Right renal cortex interstitium (tissue), 3 donors: Measurements from ENCODE around the gene FABP3. TPM values are rescaled to one million over a fixed set of nuclear protein-coding genes. Genes with fewer than 3 reads are reported as not detected.
A peak's percentile ranks its signal among the peaks of the same experiment; 100 is the strongest.

Experiments used
- DNase-seq, 3 donors: peaks; one replicate each; pipeline ENCODE4 v3.0.0-alpha.2; 2013; ENCODE audit warnings: low read depth in 3 of 3, low spot score in 2 of 3
- polyA plus RNA-seq, 3 donors: library from polyadenylated mRNA; unstranded; fragments of 120-200 nt; gene quantifications; one replicate each; pipeline ENCODE4 v1.2.1, GENCODE V29; 2013; ENCODE audit not compliant: insufficient read length in 3 of 3

FABP3 gene
- 10 to 100 TPM; 77.2 to 91.3 (median 87.8) TPM for polyA plus RNA-seq

DNA sequence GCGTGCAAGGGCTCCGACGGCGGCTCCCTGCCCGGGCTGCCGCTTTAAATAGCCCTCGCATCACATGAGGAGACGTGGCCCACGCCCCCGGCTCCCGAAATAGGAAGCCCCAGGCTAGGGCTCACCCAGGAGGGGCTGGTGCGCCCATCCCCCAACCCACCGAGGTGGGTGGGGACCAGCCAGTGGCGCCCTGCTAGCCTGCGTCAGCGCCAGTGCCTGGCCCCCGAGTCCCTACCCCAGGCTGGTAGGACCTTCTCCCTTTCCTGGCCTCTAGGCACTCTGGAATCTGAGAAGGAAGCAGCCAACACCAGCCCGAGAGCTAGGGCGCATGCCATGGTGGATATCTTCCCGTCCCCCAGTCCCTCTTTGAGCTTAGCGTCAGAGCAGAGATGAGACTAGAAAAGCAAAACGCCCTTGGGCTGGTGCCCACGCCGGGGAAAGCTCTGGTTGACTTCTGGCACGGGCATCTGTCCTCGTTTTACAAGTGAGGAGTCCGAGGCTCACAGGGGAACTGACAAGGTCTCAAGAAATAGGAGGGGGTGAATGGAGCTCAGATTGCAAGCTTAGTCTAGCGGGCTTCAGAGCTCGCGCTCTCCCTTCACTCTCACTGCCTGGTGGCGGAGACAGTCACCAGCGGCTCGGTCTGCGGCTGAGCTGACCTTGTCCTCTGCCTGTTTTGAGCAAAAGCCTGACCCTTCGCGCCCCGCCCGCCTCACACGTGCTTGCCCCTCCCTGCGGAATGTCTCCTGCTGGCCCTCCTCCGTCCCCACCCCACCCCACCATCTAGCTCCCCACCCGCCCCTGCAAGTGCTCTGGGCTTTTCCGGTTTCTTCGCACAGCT lies at the start of gene FABP3:
Gene FABP3 (minus strand): TSS at position 21 of the 841 bp plus-strand sequence. CDS start 62 bp downstream, outside the sequence.
- peak in 1 of 3 donors; percentile 65 for DNase-seq

DNA sequence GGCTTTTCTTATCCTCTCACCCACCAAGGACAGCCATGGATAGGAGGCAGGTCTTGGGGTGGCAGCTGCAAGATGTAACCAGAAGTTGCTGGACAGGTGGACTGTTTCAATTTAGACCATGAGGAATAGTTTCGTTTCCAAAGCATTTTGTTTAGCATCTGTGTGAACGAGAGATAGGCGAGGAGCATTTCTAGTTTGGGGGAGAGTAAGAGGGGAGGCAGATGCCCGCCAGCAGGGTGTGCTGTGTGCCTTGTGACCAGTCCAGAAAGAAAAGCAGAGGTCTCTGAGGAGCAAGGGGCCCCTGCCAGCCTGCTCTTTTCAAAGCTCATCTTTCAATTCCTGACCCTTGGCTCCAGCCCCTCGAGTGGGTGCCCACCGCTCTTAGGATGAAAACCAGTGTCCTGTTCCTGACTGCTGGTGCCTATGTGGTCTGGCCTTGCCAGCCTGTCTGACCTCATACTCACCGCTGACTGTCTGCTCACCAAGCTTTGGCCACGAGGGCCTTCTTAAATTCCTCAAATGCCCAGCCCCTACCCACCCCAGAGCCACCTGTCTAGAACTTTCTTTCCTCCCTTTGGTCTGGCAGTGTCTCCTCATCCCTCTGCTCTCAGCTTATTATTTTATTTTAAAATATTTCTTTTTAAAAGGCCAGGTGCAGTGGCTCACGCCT lies 48.6 kb upstream of the FABP3 start:
- no peak for DNase-seq

DNA sequence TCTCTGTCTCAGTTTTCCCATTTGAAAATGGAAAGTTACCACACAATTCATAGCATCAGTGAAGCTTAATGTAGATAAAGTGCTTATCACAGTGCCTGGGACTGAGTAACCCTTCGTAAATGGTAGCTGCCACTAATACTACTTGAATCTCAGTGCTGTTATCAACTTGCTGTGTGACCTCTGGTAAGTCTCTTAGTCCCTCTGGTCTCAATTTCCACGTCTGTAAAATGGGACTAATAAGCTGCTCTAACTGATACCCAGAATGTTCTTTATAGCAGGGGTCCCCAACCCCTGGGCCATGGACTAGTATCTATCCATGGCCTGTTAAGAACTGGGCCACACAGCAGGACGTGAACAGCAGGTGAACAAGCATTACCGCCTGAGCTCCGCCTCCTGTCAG lies 47.8 kb upstream of the FABP3 start:
- no peak for DNase-seq

DNA sequence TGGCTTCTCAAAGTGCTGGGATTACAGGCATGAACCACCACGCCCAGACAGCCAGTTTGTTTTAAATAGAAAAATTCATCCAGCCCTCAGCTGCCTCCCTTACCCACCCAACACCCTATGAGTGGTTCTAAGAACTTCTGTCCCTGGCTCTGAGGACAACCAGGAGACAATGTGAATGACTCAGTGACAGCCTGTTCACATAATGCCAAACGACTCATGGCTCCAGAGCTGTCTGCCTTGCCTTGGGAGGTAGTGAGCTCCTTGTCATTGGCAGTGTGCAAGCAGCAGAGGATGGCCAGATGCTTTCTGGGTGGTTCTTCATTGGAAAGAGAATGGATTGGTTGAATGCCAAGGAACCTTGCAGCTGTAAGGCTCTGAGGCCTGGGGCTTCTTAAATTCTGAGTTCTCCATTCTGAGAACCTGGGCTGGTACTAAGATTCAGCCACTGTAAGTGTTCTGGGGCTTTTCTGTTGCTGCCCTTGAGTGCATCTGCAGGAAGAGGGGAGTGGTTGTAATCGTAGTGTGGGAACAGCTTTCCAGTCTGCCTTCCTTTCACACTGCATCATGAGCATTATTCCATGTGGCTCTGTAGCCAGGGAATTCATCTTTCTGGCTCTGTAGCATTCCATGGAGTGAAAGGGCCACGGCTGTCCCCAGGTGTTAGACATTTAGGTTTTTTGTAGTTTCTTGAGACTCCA lies 45.9 kb upstream of the FABP3 start:
- no peak for DNase-seq

DNA sequence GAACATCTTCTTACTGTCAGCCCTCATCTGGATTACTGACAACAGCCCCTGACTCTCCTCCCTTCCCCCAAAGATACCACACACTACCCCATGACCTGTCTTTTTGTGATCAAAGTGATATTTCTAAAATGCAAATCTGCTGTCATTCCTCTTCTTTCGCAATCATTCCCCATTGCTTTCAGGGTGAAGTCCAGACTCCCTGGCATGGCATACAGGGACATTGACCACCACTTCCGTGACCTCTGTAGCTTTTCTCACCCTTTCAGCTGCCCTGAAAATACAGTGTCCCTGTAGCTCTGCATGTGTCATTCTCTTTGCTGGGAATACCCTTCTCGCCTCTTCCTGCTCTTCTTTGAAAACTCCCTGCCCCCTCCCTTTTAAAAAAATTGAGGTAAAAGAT lies 44.3 kb upstream of the FABP3 start:
- no peak for DNase-seq

DNA sequence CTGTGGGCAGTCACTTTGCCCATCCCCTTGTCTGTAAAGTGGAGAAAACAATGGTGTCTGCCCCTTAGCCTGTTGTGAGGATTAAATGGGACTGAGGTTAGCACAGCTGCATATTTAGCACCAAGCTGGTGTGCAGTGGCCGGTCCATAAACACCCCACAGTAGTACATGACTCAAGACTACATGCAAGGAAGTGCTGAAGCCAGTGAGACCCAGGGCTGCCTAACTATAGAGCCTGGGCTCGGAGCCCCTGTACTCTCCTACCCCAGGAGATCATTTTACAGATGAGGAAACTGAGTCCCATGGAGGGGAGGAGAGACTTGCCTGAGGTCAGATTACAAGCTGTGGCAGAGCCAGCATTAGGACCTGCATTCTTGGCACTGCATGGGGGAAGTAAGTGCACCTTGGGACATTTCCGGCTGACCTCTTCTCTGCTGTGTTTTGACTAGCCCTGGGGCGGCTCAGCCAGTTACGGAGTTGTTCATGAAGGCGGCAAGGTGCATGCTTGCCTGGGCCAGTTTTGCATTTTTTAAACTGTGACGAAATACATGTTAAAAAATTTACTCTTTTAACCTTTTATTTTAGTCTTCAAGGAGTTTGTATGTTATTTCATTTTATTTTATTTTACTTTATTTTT lies 43.3 kb upstream of the FABP3 start:
- DNase-seq = no peak

DNA sequence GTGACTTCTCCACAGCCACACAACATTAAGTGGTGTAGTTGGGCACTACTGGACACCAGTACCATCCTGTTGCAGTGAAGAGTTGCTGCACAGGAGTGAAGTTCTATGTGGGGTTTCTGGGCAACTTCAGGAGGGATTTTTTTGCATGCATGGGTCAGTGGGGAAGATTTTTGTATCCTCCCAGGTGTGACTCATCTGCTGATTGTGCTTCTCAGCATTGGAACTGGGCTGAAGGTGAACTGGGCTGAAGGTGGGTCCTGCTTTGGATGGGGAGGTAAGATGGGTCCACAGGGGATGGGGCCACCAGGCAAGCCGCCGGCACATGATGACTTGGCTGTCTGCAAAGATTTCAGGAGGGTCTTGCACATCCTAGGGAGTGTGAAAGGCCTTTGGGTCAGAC lies 42.8 kb upstream of the FABP3 start:
- no peak for DNase-seq

DNA sequence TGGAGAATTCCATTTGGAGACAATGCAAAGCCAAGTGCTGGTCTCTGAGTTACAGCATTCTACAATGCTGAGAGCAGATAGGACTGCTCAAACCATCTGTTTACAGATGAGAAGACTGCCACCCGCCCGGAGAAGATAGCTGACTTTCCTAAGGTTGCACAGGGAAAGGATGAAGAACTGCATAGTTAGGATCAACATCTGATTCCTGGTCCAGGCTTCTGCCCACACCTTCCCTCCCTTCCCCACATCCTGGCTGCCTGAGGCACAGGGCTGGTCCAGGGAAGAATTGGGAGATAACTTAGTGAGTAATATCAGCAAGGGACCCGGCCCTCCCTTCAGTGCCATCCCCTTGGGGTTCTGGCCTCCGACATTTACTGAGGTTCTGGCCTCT lies 42.1 kb upstream of the FABP3 start:
- DNase-seq = no peak

DNA sequence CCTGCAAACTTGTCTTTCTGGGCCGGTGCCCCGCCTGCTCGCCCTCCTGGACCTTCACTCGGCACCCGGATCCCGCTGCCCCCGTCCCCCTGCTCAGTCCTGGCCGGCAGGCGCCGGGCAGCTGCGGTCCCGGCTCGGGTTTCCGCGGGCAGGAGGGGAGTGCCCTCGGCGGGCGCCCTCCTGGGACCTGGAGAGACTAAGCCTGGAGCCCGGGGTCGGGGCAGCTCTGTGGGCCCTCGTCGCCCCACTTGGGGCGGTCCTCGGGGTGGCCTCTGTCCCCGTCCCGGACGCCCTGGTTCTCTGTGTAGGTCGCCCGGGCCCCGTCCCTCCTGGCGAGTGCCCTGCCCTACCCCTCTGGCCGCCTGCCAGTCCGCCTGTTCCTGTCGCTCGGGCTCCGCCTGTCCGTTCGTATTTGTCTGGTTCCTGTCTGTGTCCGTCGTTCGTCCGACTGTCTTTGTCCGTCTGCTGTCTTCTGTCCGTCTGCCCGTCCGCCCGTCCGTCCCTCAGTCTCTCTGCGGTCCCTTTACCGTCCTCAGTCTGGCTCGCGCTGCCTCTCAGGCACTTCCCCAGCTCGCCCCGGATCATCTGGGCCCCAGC lies 40.6 kb upstream of the FABP3 start:
- DNase-seq = peak in 2 of 3 donors; percentile 27 to 35

DNA sequence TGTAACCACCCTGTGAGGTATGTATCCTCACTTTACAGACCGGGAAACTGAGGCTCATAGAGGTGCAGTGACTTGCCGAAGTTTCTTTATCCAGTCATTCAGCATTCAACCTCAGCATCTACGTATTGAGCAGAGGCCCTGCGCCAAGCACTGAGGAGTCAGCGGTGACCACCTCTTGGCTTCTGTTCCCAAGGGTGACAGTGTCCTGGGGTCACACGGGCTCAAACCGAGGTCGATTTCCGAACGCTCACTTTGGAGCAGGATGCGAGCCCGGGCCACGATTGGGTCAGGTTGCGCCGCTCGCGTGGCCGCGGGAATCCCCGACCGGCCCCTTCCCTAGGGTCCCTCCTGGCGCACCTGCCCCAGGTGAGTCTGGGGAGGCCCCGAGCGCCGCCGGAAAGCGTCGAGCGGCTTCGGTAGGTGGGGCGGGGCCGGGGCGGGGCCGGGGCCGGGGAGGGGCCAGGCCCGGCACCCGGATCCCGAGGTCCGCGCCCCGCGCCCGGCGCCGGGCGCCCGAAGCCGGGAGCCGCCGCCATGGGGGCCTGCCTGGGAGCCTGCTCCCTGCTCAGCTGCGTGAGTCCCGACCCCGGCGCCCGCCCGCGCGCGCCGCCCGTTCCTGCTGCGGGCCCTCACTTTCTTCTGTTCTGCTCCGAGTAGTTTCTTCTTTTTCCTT lies 40.0 kb upstream of the FABP3 start, which contains the start of gene SERINC2:
Gene SERINC2 (plus strand): TSS at position 482 of the 673 bp plus-strand sequence. CDS start 53 bp downstream, at position 535.
- no peak for DNase-seq

DNA sequence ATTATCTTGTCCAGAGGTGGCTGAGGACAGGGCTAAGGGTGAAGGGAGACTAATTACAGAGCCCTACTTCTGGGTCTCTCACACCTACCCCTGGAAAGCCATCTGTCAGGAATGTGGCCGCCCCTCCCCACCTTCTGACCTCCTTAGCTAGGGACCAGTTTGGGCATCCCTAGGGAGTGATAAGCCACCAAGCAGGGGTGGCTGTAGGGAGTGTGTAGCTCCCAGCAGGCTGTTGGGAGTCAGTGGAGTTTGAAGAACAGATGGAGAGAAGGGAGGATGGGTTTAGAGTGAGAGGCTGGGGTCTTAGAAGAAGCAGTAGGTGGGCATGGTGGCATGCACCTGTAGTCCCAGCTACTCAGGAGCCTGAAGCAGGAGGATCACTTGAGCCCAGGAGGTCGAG lies 39.3 kb upstream of the FABP3 start:
- DNase-seq = no peak

DNA sequence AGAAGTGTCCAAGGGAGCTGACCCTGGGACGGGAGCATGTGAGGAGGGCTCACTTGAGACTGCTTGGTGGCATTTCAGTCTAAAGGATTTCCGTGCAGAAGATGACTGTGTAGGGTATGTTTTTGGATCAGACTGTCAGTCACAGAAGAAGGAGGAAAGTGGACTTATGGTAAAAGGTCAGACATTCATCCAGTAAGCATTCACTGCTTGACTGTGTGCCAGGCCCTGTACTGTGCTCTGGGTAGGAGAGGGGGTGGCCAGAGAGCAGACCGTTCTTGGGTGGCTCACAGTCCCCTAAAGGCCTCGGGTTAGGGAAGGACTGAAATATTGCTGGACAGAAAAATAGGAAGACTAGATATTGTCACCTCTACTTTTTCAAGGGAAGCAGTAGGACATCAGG lies 38.0 kb upstream of the FABP3 start:
- DNase-seq = no peak

DNA sequence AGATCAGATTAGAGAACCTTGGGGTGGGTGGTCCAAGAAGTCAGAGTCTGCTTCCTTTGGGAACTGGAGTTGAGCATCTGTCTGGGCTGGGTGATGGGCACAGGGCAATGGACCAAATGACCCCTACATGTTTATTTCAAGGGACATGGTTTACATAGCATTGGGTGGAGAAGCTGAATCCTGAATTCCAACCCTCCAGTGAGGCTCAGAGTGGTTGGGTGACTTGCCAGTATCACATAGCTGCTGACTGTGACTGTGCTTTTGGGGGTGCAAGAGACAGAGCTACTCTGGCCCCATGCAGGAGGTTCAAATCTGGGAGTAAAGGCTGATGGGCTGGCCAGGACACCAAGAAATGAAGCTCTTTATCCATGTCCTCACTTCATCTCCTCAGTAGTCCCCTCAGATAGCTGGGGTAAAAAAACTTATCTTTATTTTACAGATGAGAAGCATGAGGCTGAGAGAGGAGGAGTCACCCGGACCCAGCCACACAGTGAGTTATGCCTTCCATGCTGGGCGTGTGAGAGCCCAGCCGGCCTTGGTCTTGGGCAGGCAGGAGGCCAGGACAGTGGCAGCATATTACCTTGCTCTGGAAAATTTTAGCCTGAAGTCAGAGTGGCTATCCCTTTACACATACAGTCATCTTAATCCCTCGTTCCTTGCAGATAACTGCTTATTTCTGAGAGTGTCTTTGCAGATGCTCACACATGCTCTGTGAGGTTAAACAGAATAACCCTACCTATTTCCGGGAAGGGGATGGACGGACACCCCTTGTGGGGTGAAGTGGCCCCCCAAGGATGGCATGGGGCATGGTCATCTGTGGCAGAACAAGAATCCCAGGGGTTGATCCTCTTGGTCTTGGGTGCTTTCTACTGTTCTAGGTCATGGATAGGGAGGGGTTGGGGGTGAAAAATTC lies 37.3 kb upstream of the FABP3 start:
- no peak for DNase-seq

DNA sequence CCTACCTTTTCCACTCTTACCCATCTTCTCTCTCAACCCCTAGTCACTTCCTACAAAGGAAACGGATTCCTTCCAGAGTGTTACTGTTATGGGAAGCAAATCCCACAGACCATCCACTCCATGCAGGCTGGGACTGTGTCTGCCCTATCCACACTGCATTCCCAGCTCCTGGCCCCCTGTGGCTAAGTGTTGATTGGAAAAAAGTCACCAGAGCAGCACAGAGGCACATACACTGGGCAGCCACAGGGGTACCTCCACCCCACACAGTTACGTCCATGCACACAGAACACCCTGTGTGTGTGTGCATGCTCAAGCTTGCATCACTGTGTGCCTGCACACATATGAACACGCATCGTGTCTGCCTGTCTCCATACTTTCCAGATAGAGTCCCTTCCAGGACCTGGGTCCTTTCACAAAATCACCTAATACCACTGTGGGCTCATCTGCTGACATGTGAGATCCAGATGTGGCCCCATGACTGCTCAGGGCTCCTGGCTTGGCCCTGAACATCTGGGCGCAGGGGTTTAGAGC lies 36.0 kb upstream of the FABP3 start:
- DNase-seq = no peak

DNA sequence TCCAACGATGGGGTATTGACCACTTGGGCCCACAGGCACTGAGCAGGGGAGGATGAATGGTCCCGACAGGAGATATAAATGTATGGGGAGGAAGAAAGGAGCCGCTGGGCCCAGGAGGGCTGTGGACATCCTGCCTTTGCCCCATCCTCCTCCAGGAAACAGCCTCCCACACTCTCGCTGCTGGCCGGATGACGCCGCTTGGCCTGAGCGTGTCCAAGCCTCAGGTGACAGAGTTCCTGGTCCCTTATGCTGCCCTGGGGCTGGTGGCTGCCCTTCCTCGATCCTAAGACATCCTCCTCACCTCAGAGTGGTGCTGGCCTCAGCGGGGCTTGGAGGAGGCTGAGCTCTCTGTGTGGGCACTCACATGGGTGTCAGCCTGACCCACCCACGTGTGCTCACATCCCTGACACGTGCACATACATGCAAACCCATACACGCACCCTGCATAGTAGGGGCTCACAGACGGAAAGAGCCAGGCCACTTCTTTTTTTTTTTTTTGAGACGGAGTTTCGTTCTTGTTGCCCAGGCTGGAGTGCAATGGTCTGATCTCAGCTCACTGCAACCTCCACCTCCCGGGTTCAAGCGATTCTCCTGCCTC lies 34.3 kb upstream of the FABP3 start:
- DNase-seq = no peak

DNA sequence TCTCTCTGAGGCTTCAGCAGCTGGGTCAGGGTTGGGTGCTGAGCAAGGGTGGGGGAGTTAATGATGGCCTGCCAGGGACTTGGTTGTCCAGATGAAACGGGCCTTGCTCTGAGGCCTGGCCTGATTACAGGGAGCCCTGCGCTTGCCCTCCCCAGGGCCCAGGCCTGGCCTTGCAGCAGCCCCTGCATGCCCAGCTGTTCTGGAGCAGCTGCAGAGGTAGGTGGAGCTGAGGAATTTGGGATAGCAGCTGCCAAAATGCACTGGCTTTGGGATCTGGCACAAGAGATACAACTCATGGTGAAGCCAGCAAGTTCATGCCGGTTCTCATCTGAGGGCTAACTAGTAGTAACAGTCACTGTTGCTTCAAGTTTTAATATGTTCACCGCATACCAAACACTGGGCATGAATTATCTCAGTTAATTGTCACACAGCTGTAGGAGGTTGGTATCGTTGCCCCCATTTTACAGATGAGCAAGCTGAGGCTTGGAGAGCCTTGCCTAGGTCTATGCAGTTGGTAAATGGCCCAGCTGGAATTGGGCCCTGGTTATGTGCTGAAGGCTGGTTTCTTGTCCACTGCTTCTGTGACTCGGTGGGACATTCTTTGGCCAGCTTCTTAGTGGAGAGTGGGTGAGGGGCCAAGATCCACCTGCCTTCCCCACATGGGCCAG lies 32.8 kb upstream of the FABP3 start:
- DNase-seq = no peak

DNA sequence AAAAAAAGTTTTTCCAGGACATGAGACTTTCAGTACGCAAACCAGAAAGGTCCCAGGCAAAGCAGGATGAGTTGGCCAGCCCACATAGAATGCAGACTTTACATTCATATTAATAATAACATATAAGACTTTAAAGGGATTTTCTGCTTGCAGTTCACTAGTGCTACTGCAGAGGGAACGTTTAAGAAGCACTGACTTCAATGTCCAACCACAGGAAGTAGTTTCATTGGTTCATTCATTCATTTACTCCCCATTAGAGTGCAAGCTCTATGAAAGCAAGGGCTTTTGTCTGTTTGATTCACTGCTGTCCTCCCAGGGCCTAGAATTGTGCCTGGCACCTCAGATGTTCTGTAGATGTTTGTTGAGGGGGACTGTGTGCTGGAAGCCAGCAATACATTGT lies 28.4 kb upstream of the FABP3 start:
- DNase-seq = no peak

DNA sequence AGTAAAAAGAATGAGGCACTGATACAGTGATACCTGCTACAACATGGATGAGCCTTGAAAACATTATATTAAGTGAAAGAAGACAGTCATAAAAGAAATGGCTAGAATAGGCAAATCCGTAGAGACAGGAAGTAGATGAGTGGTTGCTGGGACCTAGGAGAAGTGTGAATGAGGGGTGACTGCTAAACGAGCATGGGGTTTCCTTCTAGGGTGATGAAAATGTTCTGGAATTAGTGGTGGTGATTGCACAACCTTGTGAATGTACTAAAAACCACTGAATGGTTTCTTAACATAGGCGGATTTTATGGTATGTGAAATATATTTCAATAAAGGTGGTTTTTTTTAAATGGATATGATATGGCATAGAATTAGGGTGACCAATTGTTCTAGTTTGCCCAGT lies 27.5 kb upstream of the FABP3 start:
- no peak for DNase-seq
